ENCODE measurements around the gene CNTNAP2. TPM values are rescaled to one million over a fixed set of nuclear protein-coding genes. Genes with fewer than 3 reads are reported as not detected.
A peak's percentile ranks its signal among the peaks of the same experiment; 100 is the strongest.

Gene CNTNAP2
- total RNA-seq, 1 donor from 2014 or later = 9.2 TPM

GRCh38 chr7:148210804-148211325 is 2094.3 kb downstream of the CNTNAP2 start:
- H3K4me3 ChIP-seq (ENCODE audit: low read depth, low read length) = no peak overlapping the region
- TF ChIP-seq CTCF (conservative IDR thresholded peaks at IDR 0.05; ENCODE audit: low read depth, low read length) = no peak

GRCh38 chr7:148211740-148212151 is 2095.1 kb downstream of the CNTNAP2 start:
- no peak for DNase-seq (ENCODE audit: low read depth)
- no peak overlapping the region for H3K4me3 ChIP-seq (ENCODE audit: low read depth, low read length)
- no peak for TF ChIP-seq CTCF (conservative IDR thresholded peaks at IDR 0.05; ENCODE audit: low read depth, low read length)

More at GRCh38 chr7:148210804-148211325, 2094.3 kb downstream of the CNTNAP2 start:
- DNase-seq (ENCODE audit: low read depth) = peak; percentile 26

GRCh38 chr7:148212731-148213130 is 2096.1 kb downstream of the CNTNAP2 start:
- H3K4me3 ChIP-seq (ENCODE audit: low read depth, low read length) = no peak overlapping the region
- TF ChIP-seq CTCF (conservative IDR thresholded peaks at IDR 0.05; ENCODE audit: low read depth, low read length) = no peak
- no peak for DNase-seq (ENCODE audit: low read depth)

GRCh38 chr7:148214101-148214500 is 2097.5 kb downstream of the CNTNAP2 start:
- H3K4me3 ChIP-seq (ENCODE audit: low read depth, low read length) = no peak overlapping the region
- no peak for TF ChIP-seq CTCF (conservative IDR thresholded peaks at IDR 0.05; ENCODE audit: low read depth, low read length)

GRCh38 chr7:148218603-148219002 is 2102.0 kb downstream of the CNTNAP2 start:
- TF ChIP-seq CTCF (conservative IDR thresholded peaks at IDR 0.05; ENCODE audit: low read depth, low read length) = no peak
- DNase-seq (ENCODE audit: low read depth) = no peak
- no peak overlapping the region for H3K4me3 ChIP-seq (ENCODE audit: low read depth, low read length)

More at GRCh38 chr7:148214101-148214500, 2097.5 kb downstream of the CNTNAP2 start:
- DNase-seq (ENCODE audit: low read depth) = no peak

- no peak for TF ChIP-seq CTCF (conservative IDR thresholded peaks at IDR 0.05; ENCODE audit: low read depth, low read length)
- no peak for DNase-seq (ENCODE audit: low read depth)
- no peak overlapping the region for H3K4me3 ChIP-seq (ENCODE audit: low read depth, low read length)
Observed at GRCh38 chr7:148222721-148223120, 2106.1 kb downstream of the CNTNAP2 start.

- no peak overlapping the region for H3K4me3 ChIP-seq (ENCODE audit: low read depth, low read length)
- no peak for DNase-seq (ENCODE audit: low read depth)
- no peak for TF ChIP-seq CTCF (conservative IDR thresholded peaks at IDR 0.05; ENCODE audit: low read depth, low read length)
Observed at GRCh38 chr7:148223160-148223559, 2106.6 kb downstream of the CNTNAP2 start.
